H1 (cell line): Measurements from ENCODE around the gene LEFTY2. TPM values are rescaled to one million over a fixed set of nuclear protein-coding genes. Genes with fewer than 3 reads are reported as not detected.
A peak's percentile ranks its signal among the peaks of the same experiment; 100 is the strongest.

Source experiments
- CTCF ChIA-PET: fragments of 300-600 bp; sonication (Branson Sonifier 250); formaldehyde crosslinking; loops from one replicate; lab custom pipeline; 2021; ENCODE audit not compliant: partially characterized antibody; lab: Charles Lee
- POLR2A ChIA-PET: fragments of 300-600 bp; sonication (Branson Sonifier 250); formaldehyde crosslinking; loops from one replicate; lab custom pipeline; 2021; ENCODE audit warnings: inconsistent platforms; ENCODE audit not compliant: partially characterized antibody; lab: Charles Lee
- DNase-seq, 2 experiments: peaks; one replicate each; pipeline versions ENCODE4 v3.0.0 to v3.0.0-alpha.2; 2010 to 2022; ENCODE audit warnings: low spot score in 2 of 2, low read depth in 1 of 2, mixed read lengths in 1 of 2
- FAIRE-seq: peaks from 2 replicates; lab custom pipeline; 2011; peaks lifted over from hg19 to GRCh38; lab: Jason Lieb, UNC
- H2AFZ ChIP-seq: 2 replicates; pipeline ENCODE4 v1.8.1; 2012; ENCODE audit warnings: low read length, inconsistent platforms
- H2AK5ac ChIP-seq: 2 replicates; pipeline ENCODE4 v1.6.1; 2013; ENCODE audit warnings: low read depth, low read length
- H2BK120ac ChIP-seq: replicated peaks from 2 replicates; pipeline ENCODE3; 2013; ENCODE audit warnings: low read depth, low read length, inconsistent platforms
- H2BK12ac ChIP-seq: 2 replicates; pipeline ENCODE4 v1.6.1; 2013; ENCODE audit warnings: low read depth, low read length
- H2BK15ac ChIP-seq: 2 replicates; pipeline ENCODE4 v1.6.1; 2013; ENCODE audit warnings: low read length
- H2BK20ac ChIP-seq: 2 replicates; pipeline ENCODE4 v1.6.1; 2013; ENCODE audit warnings: low read length
- H2BK5ac ChIP-seq: 2 replicates; pipeline ENCODE4 v1.6.1; 2013; ENCODE audit warnings: low read depth, low read length
- H3K14ac ChIP-seq: 2 replicates; pipeline ENCODE4 v1.6.1; 2013; ENCODE audit warnings: inconsistent platforms; ENCODE audit not compliant: insufficient read length
- H3K18ac ChIP-seq: 2 replicates; pipeline ENCODE4 v1.6.1; 2013; ENCODE audit warnings: low read length; ENCODE audit errors: extremely low read depth
- H3K23ac ChIP-seq: 2 replicates; pipeline ENCODE4 v1.6.1; 2013; ENCODE audit warnings: inconsistent platforms; ENCODE audit not compliant: insufficient read length
- H3K23me2 ChIP-seq: 2 replicates; pipeline ENCODE4 v1.6.1; 2013; ENCODE audit warnings: low read depth, low read length
- H3K27ac ChIP-seq: 2 replicates; pipeline ENCODE4 v1.6.1; 2011; ENCODE audit warnings: low read depth, low read length, inconsistent platforms
- H3K27me3 ChIP-seq, 4 experiments: replicated peaks in 1 of 4; 1 replicate in 1 of 4; 2 replicates in 3 of 4; pipeline versions ENCODE4 v1.6.1 to v1.8.1; 2011 to 2013; ENCODE audit warnings: low read length in 3 of 4, mild to moderate bottlenecking in 3 of 4, inconsistent platforms in 2 of 4, mixed read lengths in 2 of 4, moderate library complexity in 1 of 4; ENCODE audit not compliant: control insufficient read depth in 3 of 4, insufficient read depth in 3 of 4; ENCODE audit errors: extremely low read depth in 1 of 4
- H3K36me3 ChIP-seq, 4 experiments: 2 replicates each; pipeline versions ENCODE4 v1.6.1 to v1.8.1; 2011 to 2013; ENCODE audit warnings: mild to moderate bottlenecking in 4 of 4, low read length in 3 of 4, moderate library complexity in 2 of 4, control low read depth in 1 of 4, inconsistent platforms in 1 of 4; ENCODE audit not compliant: insufficient read depth in 4 of 4, control insufficient read depth in 2 of 4
- H3K4ac ChIP-seq: replicated peaks from 2 replicates; pipeline ENCODE3; 2013; ENCODE audit warnings: low read length, low read depth, mixed read lengths, inconsistent platforms; ENCODE audit not compliant: insufficient read length
- H3K4me1 ChIP-seq, 4 experiments: replicated peaks in 1 of 4; 1 replicate in 1 of 4; 2 replicates in 3 of 4; pipeline versions ENCODE4 v1.6.1 to v1.8.1; 2011 to 2013; ENCODE audit warnings: low read length in 3 of 4, inconsistent platforms in 2 of 4, mixed read lengths in 1 of 4; ENCODE audit not compliant: insufficient read depth in 4 of 4, control insufficient read depth in 3 of 4
- H3K4me2 ChIP-seq, 2 experiments: 2 replicates each; pipeline versions ENCODE4 v1.6.1 to v1.8.1; 2011 to 2013; ENCODE audit warnings: low read depth in 2 of 2, low read length in 2 of 2, control low read depth in 1 of 2, inconsistent platforms in 1 of 2, mild to moderate bottlenecking in 1 of 2; ENCODE audit not compliant: insufficient read depth in 1 of 2
- H3K4me3 ChIP-seq, 4 experiments: fragments of 200-600, 300-600 bp in 1 of 4; sonication (generic), shearing (Covaris generic), sonication (Bioruptor Twin) in 1 of 4; 2 replicates each; pipeline versions ENCODE4 v1.5.1 to v1.8.1; 2011 to 2016; ENCODE audit warnings: low read length in 4 of 4, low read depth in 3 of 4, control low read depth in 2 of 4, inconsistent platforms in 2 of 4, mild to moderate bottlenecking in 2 of 4, mixed read lengths in 1 of 4, moderate library complexity in 1 of 4; ENCODE audit not compliant: insufficient read depth in 2 of 4; ENCODE audit errors: extremely low read depth in 1 of 4
- H3K56ac ChIP-seq: replicated peaks from 2 replicates; pipeline ENCODE3; 2013; ENCODE audit warnings: low read depth, mild to moderate bottlenecking, mixed read lengths, low read length, inconsistent platforms; ENCODE audit not compliant: insufficient read length
- H3K79me1 ChIP-seq: 2 replicates; pipeline ENCODE4 v1.6.1; 2013; ENCODE audit warnings: low read depth, low read length, control low read depth
- H3K79me2 ChIP-seq, 2 experiments: 2 replicates each; pipeline versions ENCODE4 v1.6.1 to v1.8.1; 2012 to 2013; ENCODE audit warnings: low read length in 2 of 2, mild to moderate bottlenecking in 2 of 2, inconsistent platforms in 1 of 2; ENCODE audit not compliant: insufficient read depth in 2 of 2, control insufficient read depth in 1 of 2
- H3K9ac ChIP-seq, 4 experiments: replicated peaks in 1 of 4; 1 replicate in 1 of 4; 2 replicates in 3 of 4; pipeline versions ENCODE4 v1.6.1 to v1.8.1; 2011 to 2013; ENCODE audit warnings: low read depth in 3 of 4, low read length in 3 of 4, control low read depth in 2 of 4, mild to moderate bottlenecking in 2 of 4, moderate library complexity in 2 of 4, inconsistent platforms in 1 of 4; ENCODE audit errors: extremely low read depth in 1 of 4
- H3K9me3 ChIP-seq, 2 experiments: 2 replicates each; pipeline versions ENCODE4 v1.6.1 to v1.8.1; 2012 to 2013; ENCODE audit warnings: mild to moderate bottlenecking in 2 of 2, moderate library complexity in 2 of 2, control low read depth in 1 of 2, inconsistent platforms in 1 of 2, low read depth in 1 of 2, low read length in 1 of 2, mixed read lengths in 1 of 2; ENCODE audit not compliant: insufficient read depth in 2 of 2
- H4K20me1 ChIP-seq, 2 experiments: replicated peaks in 1 of 2; 2 replicates each; pipeline versions ENCODE3 to v1.8.1; 2011 to 2013; ENCODE audit warnings: inconsistent platforms in 2 of 2, low read length in 2 of 2, mild to moderate bottlenecking in 1 of 2; ENCODE audit not compliant: insufficient read depth in 2 of 2, control insufficient read depth in 1 of 2
- H4K5ac ChIP-seq: 2 replicates; pipeline ENCODE4 v1.6.1; 2013; ENCODE audit warnings: low read length, low read depth, mixed read lengths, inconsistent platforms; ENCODE audit not compliant: insufficient read length
- H4K8ac ChIP-seq: 2 replicates; pipeline ENCODE4 v1.8.0; 2013; ENCODE audit warnings: mild to moderate bottlenecking, moderate library complexity, low read length, inconsistent platforms; ENCODE audit not compliant: insufficient read depth; ENCODE audit errors: extremely low read depth
- H4K91ac ChIP-seq: replicated peaks from 2 replicates; pipeline ENCODE3; 2013; ENCODE audit warnings: low read length, mixed read lengths, inconsistent platforms; ENCODE audit not compliant: insufficient read length
- TBP ChIP-seq: IDR thresholded peaks from 2 replicates; pipeline ENCODE4 v1.6.1; 2011; ENCODE audit warnings: low read depth, low read length, improper control_type of control experiment
- USF2 ChIP-seq: IDR thresholded peaks from 2 replicates; pipeline ENCODE4 v1.6.1; 2011; ENCODE audit warnings: low read length, improper control_type of control experiment
- WGBS, 2 experiments: shearing (Covaris generic) in 1 of 2; methylation state at CpG; one replicate each; pipeline versions ENCODE4 v1.1.6 to v1.1.7; 2013 to 2015; ENCODE audit warnings: low lambda C conversion rate in 2 of 2, mixed read lengths in 2 of 2, inconsistent platforms in 1 of 2, low coverage in 1 of 2, missing lambda C conversion rate in 1 of 2; ENCODE audit not compliant: insufficient replicate concordance in 2 of 2, insufficient coverage in 1 of 2, insufficient read length in 1 of 2; ENCODE audit errors: extremely low coverage in 1 of 2, missing lambda C conversion rate in 1 of 2; 5-methylcytosine and 5-hydroxymethylcytosine counted together
- long read RNA-seq, 2 experiments: library from RNA in 1 of 2; library from capped mRNA in 1 of 2; stranded (forward); transcript quantifications; one replicate each; pipeline ENCODE4 v2.0.0, GENCODE V29; 2021; ENCODE audit warnings: inconsistent platforms in 1 of 2
- polyA minus RNA-seq, 3 experiments: library from RNA; depleted of rRNA, polyadenylated mRNA; stranded (reverse); fragments of >200 nt; gene quantifications; 1 replicate in 2 of 3; 2 replicates in 1 of 3; pipeline ENCODE4 v1.2.3, GENCODE V29; 2011
- polyA plus RNA-seq, 7 experiments: library from polyadenylated mRNA; depleted of rRNA in 3 of 7; stranded (reverse) in 5 of 7; unstranded in 2 of 7; fragments of >200 nt in 5 of 7; fragments of 200-250 nt in 2 of 7; gene quantifications; 1 replicate in 5 of 7; 2 replicates in 1 of 7; 4 replicates in 1 of 7; pipeline versions ENCODE4 v1.2.1 to v1.2.3, GENCODE V29; 2011 to 2013; ENCODE audit warnings: missing spikeins in 2 of 7, mixed read lengths in 2 of 7
- total RNA-seq: library from RNA; stranded (reverse); fragmentation: NEBNext Ultra II Directional; extraction: Animal tissue kit (Norgen Biotek cat#: 25700); gene quantifications from 2 replicates; pipeline ENCODE4 v1.2.1, GENCODE V29; 2021

LEFTY2 gene
- 3.2 and 4.3 TPM in 2 replicates for total RNA-seq
- 2.6 and 2.9 TPM in 2 replicates for polyA plus RNA-seq (2011; rRNA removed)
- 3.1 TPM for polyA plus RNA-seq (2011; cell fraction: cytosol; rRNA removed)
- polyA plus RNA-seq (2011; cell fraction: nucleus; rRNA removed) = 2.5 TPM
- polyA plus RNA-seq (2012, experiment 1 of 2) = 0.94 to 1.9 TPM (median 1.4 TPM) in 4 replicates
- polyA plus RNA-seq (2012, experiment 2 of 2) = 2.2 TPM
- 44.6 TPM for polyA plus RNA-seq (2013, experiment 1 of 2)
- polyA plus RNA-seq (2013, experiment 2 of 2) = 54.0 TPM
- polyA minus RNA-seq (2011; rRNA and poly(A)+ RNA removed) = 0.83 and 1.4 TPM in 2 replicates
- polyA minus RNA-seq (2011; cell fraction: cytosol; rRNA and poly(A)+ RNA removed) = 0.88 TPM
- 1.5 TPM for polyA minus RNA-seq (2011; cell fraction: nucleus; rRNA and poly(A)+ RNA removed)
- long read RNA-seq, experiment 1, partial matches to known transcripts = 2 of 8 reads
- long read RNA-seq, experiment 1, other reads (novel, unspliced or antisense) = 4 of 8 reads
- long read RNA-seq, experiment 2, partial matches to known transcripts = 1 of 1 reads
- long read RNA-seq, experiment 2, other reads (novel, unspliced or antisense) = 0 of 1 reads

- Histone ChIP-seq H3K9ac (no peak within 1 kb of the TSS), H3K4me1 (peaks cover 8 to 23% (median 15%) of the 10 kb centered on the region in 4 experiments), H2BK15ac (peak within 1 kb of the TSS; percentile 99; the same call in 1 of the 2 replicates), H3K79me2 (no peaks in the 10 kb centered on the region), H3K36me3 (no peaks in the 10 kb centered on the region), H4K20me1 (no peaks in the 10 kb centered on the region), H2BK120ac (no peak within 1 kb of the TSS), H3K4ac (no peak within 1 kb of the TSS), H4K5ac (no peak within 1 kb of the TSS)
- no peak for DNase-seq
- TF ChIP-seq TBP (no peak), USF2 (peak; percentile 16; the same call in 1 of the 2 replicates)
- TF ChIP-seq, all 59 proteins: peak for 1
- 77% methylated on average over 6 of the region's 6 CpGs; no CpG with 5 or more reads in 1 of the 2 experiments for WGBS, 2 experiments
- no peak within 1 kb of the TSS for H2BK20ac ChIP-seq
- peak within 1 kb of the TSS in 1 of 4 experiments; percentile 59; a peak in 1 of 8 replicates for H3K4me3 ChIP-seq
- H3K23me2 ChIP-seq = no peaks in the 10 kb centered on the region
- H3K18ac ChIP-seq = peak within 1 kb of the TSS; percentile 57; the same call in 1 of the 2 replicates
- no peak within 1 kb of the TSS for H3K56ac ChIP-seq
- H3K27ac ChIP-seq = no peak within 1 kb of the TSS
- peak within 1 kb of the TSS; percentile 90; the same call in 1 of the 2 replicates for H2AK5ac ChIP-seq
- no peak for FAIRE-seq
- H2BK12ac ChIP-seq = peak within 1 kb of the TSS; percentile 68; the same call in 1 of the 2 replicates
- no peaks in the 10 kb centered on the region for H3K79me1 ChIP-seq
- peak within 1 kb of the TSS in 1 of 2 experiments; percentile 50; a peak in 1 of 4 replicates for H3K4me2 ChIP-seq
- no peak within 1 kb of the TSS for H4K8ac ChIP-seq
- H3K27me3 ChIP-seq = peaks cover 0 to 12% (median 7%) of the 10 kb centered on the region in 4 experiments; a peak in 4 of 7 replicates
- H3K23ac ChIP-seq = no peak within 1 kb of the TSS
- no peak within 1 kb of the TSS for H2AFZ ChIP-seq
- no peaks in the 10 kb centered on the region for H3K9me3 ChIP-seq
- H3K14ac ChIP-seq = no peak within 1 kb of the TSS
- ChIA-PET POLR2A (interaction anchor here (0.7 to 3.4 kb wide), 5 partner anchors 9 to 164 kb away, joined by 3 to 16 read pairs (median 5); partner anchors contain the start of genes PYCR2, SRP9 and TMEM63A), CTCF (interaction anchor here (0.6 to 4.0 kb wide), 11 partner anchors 17 to 467 kb away, joined by 3 to 23 read pairs (median 5); partner anchors contain the start of gene PYCR2)
- H2BK5ac ChIP-seq = no peak within 1 kb of the TSS
- H4K91ac ChIP-seq = peak within 1 kb of the TSS; percentile 69
These were observed at the start of gene LEFTY2 for GRCh38 chr1:225941187-225941941. Gene LEFTY2, minus strand, starts transcription at chr1:225941220. Its CDS starts 80 bp downstream, at chr1:225941140.
